DND-41 (cell line): Measurements from ENCODE around the gene LAMB2.

Experiments used
- ATAC-seq: fragments of 200-7000 bp; cut with Tn5 transposase; 3 replicates; pipeline ENCODE4 v1.9.1; 2021; ENCODE audit warnings: low read depth; ENCODE audit not compliant: insufficient read depth
- DNase-seq: peaks from one replicate; pipeline ENCODE4 v3.0.0-alpha.2; 2020
- H2AFZ ChIP-seq: 2 replicates; pipeline ENCODE4 v1.6.0; 2012; ENCODE audit warnings: low read depth, low read length
- H3K27ac ChIP-seq: 2 replicates; pipeline ENCODE4 v1.5.1; 2012; ENCODE audit warnings: low read length, inconsistent platforms
- H3K27me3 ChIP-seq: fragments of 200-600 bp; sonication (generic); 2 replicates; pipeline ENCODE4 v1.6.0; 2012; ENCODE audit warnings: low read length, mild to moderate bottlenecking, inconsistent platforms; ENCODE audit not compliant: insufficient read depth, poor library complexity
- H3K36me3 ChIP-seq: 2 replicates; pipeline ENCODE4 v1.5.1; 2012; ENCODE audit warnings: low read length, inconsistent platforms; ENCODE audit not compliant: insufficient read depth
- H3K4me1 ChIP-seq: 2 replicates; pipeline ENCODE4 v1.5.1; 2012; ENCODE audit warnings: mild to moderate bottlenecking, low read length; ENCODE audit not compliant: insufficient read depth
- H3K4me2 ChIP-seq: 2 replicates; pipeline ENCODE4 v1.6.0; 2012; ENCODE audit warnings: mild to moderate bottlenecking, moderate library complexity, low read length, inconsistent platforms; ENCODE audit not compliant: insufficient read depth
- H3K4me3 ChIP-seq, 2 experiments: fragments of 200-600 bp in 1 of 2; shearing (Covaris generic) in 1 of 2; 2 replicates each; pipeline ENCODE4 v1.5.1; 2012 to 2016; ENCODE audit warnings: inconsistent platforms in 2 of 2, low read length in 2 of 2, mild to moderate bottlenecking in 2 of 2, low read depth in 1 of 2, moderate library complexity in 1 of 2
- H3K79me2 ChIP-seq: 2 replicates; pipeline ENCODE4 v1.6.0; 2012; ENCODE audit warnings: low read length, inconsistent platforms; ENCODE audit not compliant: insufficient read depth
- H3K9ac ChIP-seq: 2 replicates; pipeline ENCODE4 v1.6.0; 2012; ENCODE audit warnings: low read depth, mild to moderate bottlenecking, inconsistent platforms, low read length, moderate library complexity
- H3K9me3 ChIP-seq: 2 replicates; pipeline ENCODE4 v1.5.1; 2012; ENCODE audit warnings: low read length, moderate library complexity, mild to moderate bottlenecking, inconsistent platforms; ENCODE audit not compliant: insufficient read depth, severe bottlenecking
- H4K20me1 ChIP-seq: 2 replicates; pipeline ENCODE4 v1.6.0; 2012; ENCODE audit warnings: low read length; ENCODE audit not compliant: insufficient read depth
- EZH2 ChIP-seq: IDR thresholded peaks from 3 replicates; pipeline ENCODE4 v1.6.1; 2012; ENCODE audit warnings: borderline replicate concordance, low read depth, mild to moderate bottlenecking, moderate library complexity, low read length, inconsistent platforms; ENCODE audit not compliant: severe bottlenecking
- TF ChIP-seq, protein P1 (sequence below): IDR thresholded peaks from 2 replicates; pipeline ENCODE4 v1.5.1; 2012; ENCODE audit warnings: borderline replicate concordance, low read length, moderate library complexity, mild to moderate bottlenecking; ENCODE audit not compliant: poor library complexity, severe bottlenecking; ENCODE audit errors: extremely low read depth

LAMB2 gene

DNA sequence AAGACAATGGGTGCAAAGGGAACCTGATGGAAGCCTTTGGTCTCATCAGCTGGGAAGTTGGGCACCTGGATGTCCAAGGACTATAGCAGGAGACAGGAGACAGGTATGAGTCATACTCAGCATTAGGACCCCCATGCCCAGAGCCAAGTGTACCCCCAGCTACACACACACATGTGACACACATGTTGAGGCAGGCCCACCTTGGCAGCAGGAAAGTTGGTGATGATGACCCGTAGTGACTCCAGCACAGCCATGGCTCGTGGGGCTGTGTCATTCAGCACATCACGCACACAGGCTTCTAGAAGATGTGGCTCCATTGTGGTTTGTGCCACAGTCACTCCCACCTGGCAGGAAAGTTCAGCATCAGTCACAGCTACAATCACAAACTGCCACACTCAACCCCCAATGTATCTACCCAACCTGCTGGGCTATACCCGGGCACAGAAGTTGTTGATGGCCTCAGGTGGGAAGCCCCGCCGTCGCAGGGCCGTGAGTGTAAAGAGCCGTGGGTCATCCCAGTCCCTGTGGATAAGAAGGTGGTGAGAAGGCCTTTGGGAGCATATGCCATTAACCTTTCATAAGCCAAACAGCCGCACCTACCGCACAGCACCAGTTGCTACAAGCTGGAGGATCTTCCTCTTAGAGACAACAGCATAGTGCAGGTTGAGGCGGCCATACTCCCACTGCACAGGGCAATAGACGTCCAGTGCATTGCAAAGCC is 33.8 kb downstream of the LAMB2 start:
- Histone ChIP-seq H3K4me2 (no peak overlapping the region), H3K36me3 (peaks cover 72% of the 10 kb centered on the region)
- no peak for DNase-seq

DNA sequence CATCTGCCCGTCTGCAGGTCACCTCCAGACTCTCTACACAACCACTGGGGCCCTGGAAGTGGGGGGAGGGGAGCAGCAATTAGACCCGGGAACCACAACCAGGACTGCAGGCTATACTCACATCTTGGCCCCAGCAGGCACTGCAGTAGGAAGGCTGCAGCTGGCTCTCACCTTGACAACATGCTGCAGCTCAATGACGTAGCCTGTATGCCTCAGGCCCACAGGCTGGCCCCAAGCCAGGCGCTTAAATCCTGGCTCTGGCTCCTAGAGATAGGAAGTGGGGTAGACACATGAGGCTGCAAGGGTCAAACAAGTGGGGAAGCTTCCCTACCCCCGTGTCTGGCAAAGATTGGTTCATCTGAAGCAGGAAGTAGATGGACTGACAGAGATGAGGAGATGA is 34.4 kb downstream of the LAMB2 start:
- H3K79me2 ChIP-seq: peaks cover 15% of the 10 kb centered on the region

More for the DNA sequence above, 33.8 kb downstream of the LAMB2 start:
- Histone ChIP-seq H3K4me3 (no peak overlapping the region), H3K4me1 (peaks cover 31% of the 10 kb centered on the region), H3K9me3 (no peaks in the 10 kb centered on the region), H3K27me3 (no peaks in the 10 kb centered on the region), H3K27ac (no peak overlapping the region), H3K79me2 (peaks cover 21% of the 10 kb centered on the region), H3K9ac (no peak overlapping the region), H2AFZ (no peak overlapping the region), H4K20me1 (no peaks in the 10 kb centered on the region)
- TF ChIP-seq, protein P1, sequence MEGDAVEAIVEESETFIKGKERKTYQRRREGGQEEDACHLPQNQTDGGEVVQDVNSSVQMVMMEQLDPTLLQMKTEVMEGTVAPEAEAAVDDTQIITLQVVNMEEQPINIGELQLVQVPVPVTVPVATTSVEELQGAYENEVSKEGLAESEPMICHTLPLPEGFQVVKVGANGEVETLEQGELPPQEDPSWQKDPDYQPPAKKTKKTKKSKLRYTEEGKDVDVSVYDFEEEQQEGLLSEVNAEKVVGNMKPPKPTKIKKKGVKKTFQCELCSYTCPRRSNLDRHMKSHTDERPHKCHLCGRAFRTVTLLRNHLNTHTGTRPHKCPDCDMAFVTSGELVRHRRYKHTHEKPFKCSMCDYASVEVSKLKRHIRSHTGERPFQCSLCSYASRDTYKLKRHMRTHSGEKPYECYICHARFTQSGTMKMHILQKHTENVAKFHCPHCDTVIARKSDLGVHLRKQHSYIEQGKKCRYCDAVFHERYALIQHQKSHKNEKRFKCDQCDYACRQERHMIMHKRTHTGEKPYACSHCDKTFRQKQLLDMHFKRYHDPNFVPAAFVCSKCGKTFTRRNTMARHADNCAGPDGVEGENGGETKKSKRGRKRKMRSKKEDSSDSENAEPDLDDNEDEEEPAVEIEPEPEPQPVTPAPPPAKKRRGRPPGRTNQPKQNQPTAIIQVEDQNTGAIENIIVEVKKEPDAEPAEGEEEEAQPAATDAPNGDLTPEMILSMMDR: no peak
- no peak for TF ChIP-seq EZH2
- ATAC-seq: no peak

DNA sequence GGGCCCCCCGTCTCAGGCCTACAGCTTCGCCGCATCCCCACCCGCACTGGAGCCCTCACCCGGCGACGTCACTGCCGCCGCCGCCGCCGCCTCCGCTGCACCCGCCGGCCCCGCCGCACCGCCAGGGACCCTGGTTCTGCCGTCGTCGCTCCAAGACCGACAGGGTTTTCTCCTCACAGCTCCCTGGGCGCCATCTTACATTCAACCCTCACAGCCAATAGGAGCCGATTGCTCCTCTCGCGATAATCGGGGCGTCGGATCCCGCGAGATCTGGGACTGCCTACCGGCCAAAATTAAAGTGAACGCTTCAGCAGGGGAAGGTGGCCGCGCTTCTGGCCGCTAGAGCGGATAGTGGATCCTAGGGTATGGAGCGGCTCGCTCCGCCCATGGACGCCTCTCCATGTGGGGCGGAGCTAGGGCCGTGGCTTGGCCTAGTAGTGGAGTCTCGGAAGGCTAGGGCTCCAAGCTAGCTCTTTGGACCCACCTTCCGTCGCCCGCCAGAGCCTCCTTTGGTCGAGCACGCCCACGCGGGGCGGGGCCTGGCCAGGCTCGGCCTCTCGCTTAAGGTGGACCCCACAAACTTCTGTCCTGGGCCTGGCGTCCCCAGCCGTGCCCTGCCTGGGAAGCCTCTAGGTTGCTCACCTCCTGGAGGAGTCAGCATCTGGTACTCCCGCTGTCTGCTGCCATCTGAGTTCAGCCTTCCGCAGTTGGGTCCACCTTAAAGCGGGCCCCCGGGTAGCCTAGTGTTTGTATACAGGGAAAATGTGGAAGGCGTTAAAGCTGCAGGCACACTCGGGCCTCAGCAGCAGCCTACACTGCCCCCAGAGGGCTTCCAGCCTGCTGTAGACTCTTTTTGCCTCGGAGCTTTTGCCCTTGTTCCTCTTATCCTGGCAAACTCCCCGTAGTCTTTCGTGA is 38.7 kb downstream of the LAMB2 start, which contains the start of gene QRICH1:
QRICH1 (minus strand) TSS at position 219 of the 915 bp plus-strand sequence. CDS start 17,054 bp downstream, outside the sequence.
- peak within 1 kb of the TSS; percentile 95 for H3K27ac ChIP-seq
- H2AFZ ChIP-seq: peak within 1 kb of the TSS; percentile 94
- no peaks in the 10 kb centered on the region for H3K27me3 ChIP-seq
- no peaks in the 10 kb centered on the region for H3K9me3 ChIP-seq
- peak within 1 kb of the TSS; percentile 68 for H3K9ac ChIP-seq
- peaks cover 43% of the 10 kb centered on the region for H3K4me1 ChIP-seq
- H4K20me1 ChIP-seq: peaks cover 35% of the 10 kb centered on the region
- peak; percentile 97 for DNase-seq
- H3K4me3 ChIP-seq: peak within 1 kb of the TSS; percentile 48 to 71
- peak within 1 kb of the TSS; percentile 86 for H3K4me2 ChIP-seq
- H3K79me2 ChIP-seq: peaks cover 45% of the 10 kb centered on the region
- H3K36me3 ChIP-seq: peaks cover 45% of the 10 kb centered on the region
- peak; percentile 83 for ATAC-seq
- TF ChIP-seq, protein P1: peak; percentile 80
- no peak for TF ChIP-seq EZH2

More for the DNA sequence above, 34.4 kb downstream of the LAMB2 start:
- H4K20me1 ChIP-seq: no peaks in the 10 kb centered on the region
- H3K9me3 ChIP-seq: no peaks in the 10 kb centered on the region
- TF ChIP-seq EZH2: no peak
- TF ChIP-seq, protein P1: no peak
- H2AFZ ChIP-seq: no peak overlapping the region
- H3K9ac ChIP-seq: no peak overlapping the region
- H3K4me1 ChIP-seq: peaks cover 24% of the 10 kb centered on the region
- no peak overlapping the region for H3K4me3 ChIP-seq
- no peak overlapping the region for H3K4me2 ChIP-seq
- no peaks in the 10 kb centered on the region for H3K27me3 ChIP-seq
- ATAC-seq (no peak), DNase-seq (no peak)
- H3K36me3 ChIP-seq: peaks cover 69% of the 10 kb centered on the region
- H3K27ac ChIP-seq: no peak overlapping the region
